Transverse colon (tissue), 4 donors: ENCODE results near the gene FGR.

Experiments used
- CTCF ChIP-seq, 5 experiments: fragments of 200-600 bp in 3 of 5; fragments of 450-650 bp in 2 of 5; sonication (generic) in 3 of 5; IDR thresholded peaks; 1 replicate in 2 of 5; 2 replicates in 3 of 5; pipeline ENCODE4 v1.5.1; 2016 to 2017; ENCODE audit warnings: antibody characterized with exemption in 5 of 5, inconsistent platforms in 3 of 5, mild to moderate bottlenecking in 2 of 5, moderate library complexity in 1 of 5
- EP300 ChIP-seq: sonication (generic); formaldehyde crosslinking; IDR thresholded peaks from one replicate; pipeline ENCODE4 v1.6.1; 2017; ENCODE audit warnings: antibody characterized with exemption, low read depth
- POLR2A ChIP-seq: fragments of 450-650 bp; IDR thresholded peaks from one replicate; pipeline ENCODE4 v1.6.1; 2016; ENCODE audit warnings: antibody characterized with exemption, mild to moderate bottlenecking, moderate library complexity
- POLR2AphosphoS5 ChIP-seq, 3 donors: sonication (generic); formaldehyde crosslinking; IDR thresholded peaks; one replicate each; pipeline ENCODE4 v1.6.1; 2016; ENCODE audit warnings: antibody characterized with exemption in 3 of 3

DNA sequence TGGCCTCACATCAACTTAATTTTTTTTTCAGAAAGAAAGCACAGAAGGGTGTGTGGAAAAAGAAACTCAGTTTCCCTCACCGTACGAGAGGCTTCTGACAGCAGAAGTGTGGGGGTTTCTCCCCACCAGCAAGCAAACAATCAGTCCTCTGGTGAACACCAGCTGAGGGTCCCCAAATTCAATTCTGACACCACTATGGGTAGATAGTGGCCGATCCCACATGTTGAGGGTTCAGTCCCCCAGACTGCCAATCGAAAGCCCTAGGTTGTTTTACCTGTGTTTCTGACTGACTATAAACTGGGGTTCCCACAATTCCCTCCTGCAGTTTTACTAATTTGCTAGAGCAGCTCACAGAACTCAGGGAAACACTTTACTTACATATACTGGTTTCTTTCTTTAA is 34.9 kb upstream of the FGR start:
- no peak for TF ChIP-seq POLR2A
- TF ChIP-seq EP300: no peak
- TF ChIP-seq CTCF (IDR thresholded peaks at IDR 0.05): no peak
- TF ChIP-seq POLR2AphosphoS5 (IDR thresholded peaks at IDR 0.05): no peak
